HL-60 (cell line): ENCODE results near the gene LRRC38.

Experiments
- CTCF ChIP-seq: IDR thresholded peaks from one replicate; pipeline ENCODE4 v1.5.1; 2011; ENCODE audit warnings: low read length, control low read depth, inconsistent platforms; ENCODE audit not compliant: insufficient read depth
- GABPA ChIP-seq: IDR thresholded peaks from 2 replicates; pipeline ENCODE4 v1.6.1; 2012; ENCODE audit warnings: low read depth
- POLR2AphosphoS5 ChIP-seq: IDR thresholded peaks from 2 replicates; pipeline ENCODE4 v1.6.1; 2012; ENCODE audit warnings: low read depth
- REST ChIP-seq: IDR thresholded peaks from 2 replicates; pipeline ENCODE4 v1.6.1; 2012; ENCODE audit warnings: low read depth; ENCODE audit not compliant: insufficient replicate concordance
- SPI1 ChIP-seq: IDR thresholded peaks from 2 replicates; pipeline ENCODE4 v1.6.1; 2012; ENCODE audit warnings: low read depth, mild to moderate bottlenecking, borderline replicate concordance

- TF ChIP-seq POLR2AphosphoS5 (no peak), REST (no peak), CTCF (no peak), SPI1 (no peak), GABPA (no peak)
These were observed 6.7 kb downstream of the LRRC38 start for GRCh38 chr1:13507075-13507474.
